ENCODE results near the gene GABRR1. TPM values are rescaled to one million over a fixed set of nuclear protein-coding genes. Genes with fewer than 3 reads are reported as not detected.
A peak's percentile ranks its signal among the peaks of the same experiment; 100 is the strongest.
"Not testable (repeated sequence)": the region's sequence is repeated elsewhere in the genome, so short reads cannot be mapped to it uniquely, and the experiment has no call there.

Gene GABRR1
- total RNA-seq, 1 donor from 2014 or later: not detected

DNA sequence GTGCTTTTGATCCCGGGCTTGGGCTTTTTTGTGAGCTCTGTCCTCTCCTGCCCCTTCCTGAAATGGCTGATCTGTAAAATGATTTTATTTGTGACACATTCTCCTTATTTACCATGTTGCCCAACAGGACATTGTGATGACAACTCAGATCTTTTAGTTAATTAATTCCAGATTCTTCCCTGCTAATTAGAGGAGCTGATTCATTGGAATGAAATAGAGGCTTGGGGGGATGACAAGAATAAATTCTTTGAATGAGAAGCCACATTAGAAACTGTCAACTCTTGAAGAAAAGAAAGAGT, 26.1 kb upstream of the GABRR1 start:
- Mint-ChIP-seq H3K4me1 (ENCODE audit: low read depth) (peaks cover 16% of the 10 kb centered on the region), H3K4me3 (no peak overlapping the region), H3K9me3 (no peaks in the 10 kb centered on the region), H3K27ac (no peak overlapping the region), H3K36me3 (ENCODE audit: low read depth) (no peaks in the 10 kb centered on the region), H3K27me3 (ENCODE audit: insufficient read depth) (peaks cover 14% of the 10 kb centered on the region)
- DNase-seq (ENCODE audit: low spot score): no peak
- intact Hi-C loops (cut with micrococcal nuclease): no loop called here

DNA sequence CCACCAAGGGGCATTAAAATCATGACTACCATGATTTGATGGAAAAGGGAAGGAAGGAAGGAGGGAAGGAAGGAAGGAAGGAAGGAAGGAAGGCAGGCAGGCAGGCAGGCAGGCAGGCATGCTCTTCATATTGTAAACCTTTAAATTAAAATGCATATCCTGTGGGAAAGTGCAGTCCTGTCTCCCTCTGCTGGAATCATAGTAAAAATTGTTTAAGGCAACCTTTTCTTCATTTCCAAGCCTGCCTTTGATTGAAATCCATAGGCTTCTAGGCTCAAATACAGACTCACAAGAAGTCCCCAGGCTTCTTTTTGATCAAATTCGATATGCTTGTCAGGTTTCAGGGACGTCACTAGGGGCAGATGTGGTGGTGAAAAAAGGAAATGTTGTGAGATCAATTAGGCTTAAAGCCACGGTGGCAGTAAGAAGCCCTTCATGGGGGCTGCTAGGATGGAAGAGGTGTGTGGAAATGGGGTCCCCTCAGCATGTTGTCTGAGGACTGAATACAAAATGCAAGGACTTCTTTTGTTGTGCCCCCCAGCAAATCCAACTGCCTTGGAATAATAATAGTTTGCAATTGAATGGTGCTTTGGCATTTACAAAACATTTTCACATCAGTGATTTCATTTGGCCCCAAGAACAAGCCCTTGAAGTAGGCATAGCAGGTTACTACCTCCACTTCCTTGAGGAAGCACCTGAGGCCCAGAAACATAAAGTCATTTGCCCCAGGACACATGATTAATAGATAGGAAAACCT, 25.6 kb upstream of the GABRR1 start:
- Mint-ChIP-seq H3K4me3 (no peak overlapping the region), H3K4me1 (ENCODE audit: low read depth) (peaks cover 16% of the 10 kb centered on the region), H3K27ac (no peak overlapping the region), H3K36me3 (ENCODE audit: low read depth) (no peaks in the 10 kb centered on the region), H3K9me3 (no peaks in the 10 kb centered on the region), H3K27me3 (ENCODE audit: insufficient read depth) (peaks cover 17% of the 10 kb centered on the region)
- intact Hi-C loops (cut with micrococcal nuclease): loop anchor here (1.0 kb wide), 2 partner anchors 120 to 260 kb away; no protein-coding TSS in a partner anchor
- no peak for DNase-seq (ENCODE audit: low spot score)

DNA sequence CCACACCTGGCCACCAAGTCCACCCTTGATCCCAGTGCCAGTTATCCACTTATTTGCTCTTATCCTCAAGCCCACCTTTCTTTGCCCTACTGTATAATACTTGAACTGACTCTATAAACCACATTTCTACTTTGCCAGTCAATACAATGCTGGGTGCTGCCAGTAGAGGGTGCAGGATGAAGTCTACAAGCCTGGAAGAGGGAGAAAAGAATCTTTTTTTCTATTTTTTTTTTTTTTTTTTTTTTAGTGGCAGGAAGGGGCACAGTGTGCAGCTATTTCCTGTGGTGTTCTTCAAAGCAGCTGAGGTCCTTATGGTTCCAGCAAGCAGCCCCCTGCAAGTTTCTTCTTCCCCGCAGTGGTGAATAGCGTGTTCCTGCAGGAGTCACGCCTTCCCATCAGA, 22.2 kb upstream of the GABRR1 start:
- intact Hi-C loops (cut with micrococcal nuclease): no loop called here
- H3K4me3 Mint-ChIP-seq: no peak overlapping the region
- H3K4me1 Mint-ChIP-seq (ENCODE audit: low read depth): peaks cover 16% of the 10 kb centered on the region
- H3K27ac Mint-ChIP-seq: no peak overlapping the region
- H3K36me3 Mint-ChIP-seq (ENCODE audit: low read depth): no peaks in the 10 kb centered on the region
- no peaks in the 10 kb centered on the region for H3K9me3 Mint-ChIP-seq
- DNase-seq (ENCODE audit: low spot score): peak; percentile 8
- peaks cover 14% of the 10 kb centered on the region for H3K27me3 Mint-ChIP-seq (ENCODE audit: insufficient read depth)

DNA sequence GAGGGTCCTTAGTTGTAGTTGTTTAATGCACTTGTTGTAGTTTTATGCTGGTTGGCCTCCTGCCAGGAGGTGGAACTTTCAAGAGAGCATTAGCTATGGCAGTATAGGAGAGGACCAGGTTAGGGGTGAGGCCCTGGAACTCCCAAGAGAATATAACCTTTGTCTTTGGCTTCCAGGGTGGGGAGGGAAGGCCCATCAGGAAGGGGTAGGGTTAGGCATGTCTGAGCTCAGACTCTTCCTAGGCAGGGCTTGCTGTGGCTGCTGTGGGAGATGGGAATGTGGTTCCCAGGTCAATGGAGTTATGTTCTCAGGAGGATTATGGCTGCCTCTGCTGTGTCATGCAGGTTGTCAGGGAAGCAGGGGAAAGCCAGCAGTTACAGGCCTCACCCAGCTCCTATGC, 20.0 kb upstream of the GABRR1 start:
- H3K27ac Mint-ChIP-seq: no peak overlapping the region
- no peaks in the 10 kb centered on the region for H3K9me3 Mint-ChIP-seq
- no peak overlapping the region for H3K4me3 Mint-ChIP-seq
- no peak for DNase-seq (ENCODE audit: low spot score)
- H3K36me3 Mint-ChIP-seq (ENCODE audit: low read depth): no peaks in the 10 kb centered on the region
- peaks cover 20% of the 10 kb centered on the region for H3K4me1 Mint-ChIP-seq (ENCODE audit: low read depth)
- intact Hi-C loops (cut with micrococcal nuclease): no loop called here
- H3K27me3 Mint-ChIP-seq (ENCODE audit: insufficient read depth): peaks cover 15% of the 10 kb centered on the region

DNA sequence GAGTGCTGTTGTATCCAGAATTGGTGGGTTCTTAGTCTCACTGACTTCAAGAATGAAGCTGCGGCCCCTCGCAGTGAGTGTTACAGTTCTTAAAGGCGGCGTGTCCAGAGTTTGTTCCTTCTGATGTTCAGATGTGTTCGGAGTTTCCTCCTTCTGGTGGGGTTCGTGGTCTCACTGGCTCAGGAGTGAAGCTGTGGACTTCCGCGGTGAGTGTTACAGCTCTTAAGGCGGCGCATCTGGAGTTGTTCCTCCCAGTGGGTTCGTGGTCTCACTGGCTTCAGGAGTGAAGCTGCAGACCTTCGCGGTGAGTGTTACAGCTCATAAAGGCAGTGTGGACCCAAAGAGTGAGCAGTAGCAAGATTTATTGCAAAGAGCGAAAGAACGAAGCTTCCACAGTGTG, 16.4 kb upstream of the GABRR1 start:
- intact Hi-C loops (cut with micrococcal nuclease); DNase-seq (ENCODE audit: low spot score); H3K9me3 Mint-ChIP-seq; H3K4me1 Mint-ChIP-seq (ENCODE audit: low read depth); H3K36me3 Mint-ChIP-seq (ENCODE audit: low read depth); H3K27ac Mint-ChIP-seq: not testable (repeated sequence)
- H3K4me3 Mint-ChIP-seq: peak overlapping the region; percentile 47
- peaks cover 19% of the 10 kb centered on the region for H3K27me3 Mint-ChIP-seq (ENCODE audit: insufficient read depth)

DNA sequence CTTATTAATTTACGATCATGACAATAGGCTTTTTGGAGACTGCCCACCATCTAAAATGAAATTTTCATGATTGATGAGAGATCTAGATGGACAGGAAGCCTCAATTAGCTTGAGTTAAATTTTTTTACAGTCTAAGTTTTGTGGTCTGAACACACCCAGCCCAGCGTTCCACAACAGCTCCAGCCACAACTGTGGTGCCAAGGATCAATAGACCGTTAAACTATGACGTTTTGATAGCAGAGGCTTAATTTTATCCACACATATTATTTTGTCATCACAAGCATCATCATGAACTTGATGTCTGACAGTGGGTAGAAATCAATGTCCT, 5.5 kb upstream of the GABRR1 start:
- DNase-seq (ENCODE audit: low spot score): no peak
- H3K4me1 Mint-ChIP-seq (ENCODE audit: low read depth): no peaks in the 10 kb centered on the region
- H3K9me3 Mint-ChIP-seq: no peaks in the 10 kb centered on the region
- no peak overlapping the region for H3K27ac Mint-ChIP-seq
- intact Hi-C loops (cut with micrococcal nuclease): no loop called here
- peaks cover 9% of the 10 kb centered on the region for H3K27me3 Mint-ChIP-seq (ENCODE audit: insufficient read depth)
- no peak overlapping the region for H3K4me3 Mint-ChIP-seq
- no peaks in the 10 kb centered on the region for H3K36me3 Mint-ChIP-seq (ENCODE audit: low read depth)

DNA sequence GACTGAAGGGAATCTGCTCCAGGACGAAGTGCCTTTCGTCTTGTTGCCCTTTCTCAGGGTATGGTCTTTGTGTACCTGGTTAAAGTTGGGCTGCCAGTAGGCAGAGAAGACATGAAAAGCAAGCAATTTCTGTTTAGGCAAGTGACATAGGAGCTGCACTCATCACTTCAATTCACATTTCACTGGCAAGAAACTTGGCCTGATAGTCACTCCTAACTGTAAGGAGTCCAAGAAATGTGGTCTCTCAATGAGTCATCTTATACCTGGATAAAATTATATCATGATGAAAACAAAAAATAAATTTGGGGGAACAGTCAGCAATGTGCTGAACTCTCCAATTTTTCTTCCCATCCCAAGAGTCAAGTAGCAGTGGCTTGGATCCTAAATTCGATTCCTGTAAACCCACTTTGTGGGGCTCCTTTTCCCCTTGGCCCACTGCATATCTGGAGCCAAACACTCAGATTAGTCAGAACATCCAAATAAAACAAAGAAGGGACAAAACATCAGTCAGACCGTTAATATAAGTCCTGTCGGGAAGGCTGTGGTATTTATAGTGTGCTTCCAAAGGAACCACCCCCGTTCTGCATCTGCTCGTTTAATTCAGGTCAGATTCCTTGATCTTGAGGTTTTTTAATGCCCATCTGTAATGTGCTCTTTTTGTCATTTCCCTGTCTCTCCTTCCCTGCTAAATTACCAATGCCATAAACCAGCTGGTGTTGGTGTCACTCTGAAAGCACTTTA, 5.0 kb upstream of the GABRR1 start:
- Mint-ChIP-seq H3K36me3 (ENCODE audit: low read depth) (no peaks in the 10 kb centered on the region), H3K27me3 (ENCODE audit: insufficient read depth) (peaks cover 10% of the 10 kb centered on the region), H3K27ac (no peak overlapping the region), H3K4me3 (no peak overlapping the region), H3K9me3 (no peaks in the 10 kb centered on the region), H3K4me1 (ENCODE audit: low read depth) (no peaks in the 10 kb centered on the region)
- intact Hi-C loops (cut with micrococcal nuclease): no loop called here
- DNase-seq (ENCODE audit: low spot score): no peak

DNA sequence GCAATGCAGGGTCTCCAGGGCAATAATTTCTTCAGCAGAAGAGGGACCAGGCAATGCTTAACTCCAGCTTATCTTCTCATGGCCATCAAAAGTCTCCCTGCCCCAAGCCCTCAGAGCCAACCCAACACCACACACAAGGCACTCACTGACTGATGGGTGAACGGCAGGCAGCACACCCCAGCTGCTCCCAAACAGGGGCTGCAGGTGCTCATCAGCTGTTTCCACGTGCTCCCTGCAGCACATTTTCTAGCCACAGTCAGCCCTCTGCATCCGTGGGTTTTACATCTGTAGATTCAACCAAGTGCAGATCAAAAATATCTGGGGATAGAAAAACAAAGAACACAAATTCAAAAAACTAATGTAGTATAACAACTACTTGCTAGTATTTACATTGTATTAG, 4.0 kb upstream of the GABRR1 start:
- Mint-ChIP-seq H3K27ac (no peak overlapping the region), H3K27me3 (ENCODE audit: insufficient read depth) (peaks cover 13% of the 10 kb centered on the region), H3K9me3 (no peaks in the 10 kb centered on the region), H3K4me3 (no peak overlapping the region), H3K36me3 (ENCODE audit: low read depth) (no peaks in the 10 kb centered on the region), H3K4me1 (ENCODE audit: low read depth) (no peaks in the 10 kb centered on the region)
- DNase-seq (ENCODE audit: low spot score): no peak
- intact Hi-C loops (cut with micrococcal nuclease): no loop called here

DNA sequence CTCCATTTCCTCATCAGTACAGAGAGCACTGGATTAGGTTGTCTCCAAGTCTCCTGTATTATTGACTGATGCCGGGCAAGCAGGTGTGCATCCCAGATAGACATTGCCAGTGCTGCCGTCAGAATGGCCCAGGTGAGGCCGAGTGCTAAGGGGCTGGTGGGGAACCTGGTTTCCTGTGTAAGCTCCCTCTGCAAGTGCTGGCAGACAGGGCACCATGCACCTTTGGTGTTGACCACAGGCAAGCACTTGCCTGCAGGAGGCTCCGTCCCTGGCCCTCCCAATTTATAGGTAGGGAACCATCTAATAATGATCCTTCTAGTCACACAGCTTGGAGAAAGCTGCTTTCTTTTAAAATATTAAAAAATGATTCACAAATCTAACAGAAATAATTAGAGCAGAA, 747 bp downstream of the GABRR1 start:
- no peaks in the 10 kb centered on the region for H3K4me1 Mint-ChIP-seq (ENCODE audit: low read depth)
- H3K36me3 Mint-ChIP-seq (ENCODE audit: low read depth): no peaks in the 10 kb centered on the region
- H3K9me3 Mint-ChIP-seq: no peaks in the 10 kb centered on the region
- H3K27ac Mint-ChIP-seq: no peak overlapping the region
- no peak for DNase-seq (ENCODE audit: low spot score)
- intact Hi-C loops (cut with micrococcal nuclease): no loop called here
- H3K27me3 Mint-ChIP-seq (ENCODE audit: insufficient read depth): peaks cover 21% of the 10 kb centered on the region
- no peak overlapping the region for H3K4me3 Mint-ChIP-seq

DNA sequence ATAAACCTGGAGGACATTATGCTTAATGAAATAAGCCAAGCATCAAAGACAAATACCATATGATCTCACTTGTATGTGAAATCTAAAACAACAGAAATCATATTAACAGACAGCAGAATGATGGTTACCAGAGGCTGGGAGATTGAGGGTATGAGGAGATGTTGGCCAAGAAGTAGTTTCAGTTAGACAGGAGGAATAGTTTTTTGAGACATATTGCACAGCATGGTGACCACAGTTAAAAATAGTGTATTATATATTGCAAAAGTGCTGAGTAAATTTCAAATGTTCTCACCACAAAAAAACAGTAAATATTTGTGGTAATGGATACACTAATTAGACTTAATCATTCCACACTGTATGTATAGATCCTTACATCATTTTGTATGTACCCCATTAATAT, 1.8 kb downstream of the GABRR1 start:
- H3K9me3 Mint-ChIP-seq: no peaks in the 10 kb centered on the region
- peaks cover 21% of the 10 kb centered on the region for H3K27me3 Mint-ChIP-seq (ENCODE audit: insufficient read depth)
- H3K36me3 Mint-ChIP-seq (ENCODE audit: low read depth): no peaks in the 10 kb centered on the region
- H3K4me1 Mint-ChIP-seq (ENCODE audit: low read depth): no peaks in the 10 kb centered on the region
- H3K4me3 Mint-ChIP-seq: no peak overlapping the region
- intact Hi-C loops (cut with micrococcal nuclease): no loop called here
- no peak for DNase-seq (ENCODE audit: low spot score)
- H3K27ac Mint-ChIP-seq: no peak overlapping the region

DNA sequence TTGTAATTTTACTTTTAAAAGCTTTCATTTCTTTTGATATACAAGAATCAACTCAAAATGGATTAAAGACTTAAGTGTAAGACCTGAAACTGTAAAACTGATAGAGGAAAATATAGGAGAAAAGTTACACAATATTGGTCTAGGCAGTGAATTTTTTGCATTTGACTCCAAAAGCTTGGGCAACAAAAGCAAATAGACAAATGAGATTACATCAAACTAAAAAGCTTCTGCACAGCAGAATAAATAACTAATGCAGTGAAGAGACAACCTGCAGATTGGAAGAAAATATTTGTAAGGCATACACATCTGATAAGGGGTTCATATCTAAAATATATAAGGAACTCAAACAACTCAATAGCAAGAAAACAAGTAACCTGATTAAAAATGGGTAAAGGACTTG, 3.0 kb downstream of the GABRR1 start:
- H3K27me3 Mint-ChIP-seq (ENCODE audit: insufficient read depth): peaks cover 21% of the 10 kb centered on the region
- no peak for DNase-seq (ENCODE audit: low spot score)
- no peak overlapping the region for H3K4me3 Mint-ChIP-seq
- no peak overlapping the region for H3K27ac Mint-ChIP-seq
- no peaks in the 10 kb centered on the region for H3K9me3 Mint-ChIP-seq
- no peaks in the 10 kb centered on the region for H3K4me1 Mint-ChIP-seq (ENCODE audit: low read depth)
- intact Hi-C loops (cut with micrococcal nuclease): no loop called here
- H3K36me3 Mint-ChIP-seq (ENCODE audit: low read depth): no peaks in the 10 kb centered on the region

DNA sequence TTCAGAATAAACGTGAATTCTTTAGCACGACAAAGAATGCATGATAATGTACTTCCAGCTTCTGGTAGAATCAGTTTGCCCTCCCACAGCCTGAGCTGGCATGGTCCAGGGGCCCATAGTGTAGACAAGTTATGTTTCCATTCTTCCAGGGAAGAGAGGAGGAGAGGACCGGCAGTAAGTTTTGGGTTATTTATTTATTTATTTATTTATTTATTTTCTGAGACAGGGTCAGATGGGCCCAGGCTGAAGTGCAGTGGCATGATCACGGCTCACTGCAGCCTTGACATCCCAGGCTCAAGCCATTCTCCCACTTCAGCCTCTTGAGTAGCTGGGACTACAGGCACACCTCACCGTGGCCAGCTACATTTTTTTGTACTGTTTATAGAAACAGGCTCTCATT, 4.7 kb downstream of the GABRR1 start:
- Mint-ChIP-seq H3K4me1 (ENCODE audit: low read depth) (no peaks in the 10 kb centered on the region), H3K9me3 (no peaks in the 10 kb centered on the region), H3K36me3 (ENCODE audit: low read depth) (no peaks in the 10 kb centered on the region), H3K27me3 (ENCODE audit: insufficient read depth) (peaks cover 15% of the 10 kb centered on the region), H3K27ac (no peak overlapping the region), H3K4me3 (no peak overlapping the region)
- no peak for DNase-seq (ENCODE audit: low spot score)
- intact Hi-C loops (cut with micrococcal nuclease): no loop called here

DNA sequence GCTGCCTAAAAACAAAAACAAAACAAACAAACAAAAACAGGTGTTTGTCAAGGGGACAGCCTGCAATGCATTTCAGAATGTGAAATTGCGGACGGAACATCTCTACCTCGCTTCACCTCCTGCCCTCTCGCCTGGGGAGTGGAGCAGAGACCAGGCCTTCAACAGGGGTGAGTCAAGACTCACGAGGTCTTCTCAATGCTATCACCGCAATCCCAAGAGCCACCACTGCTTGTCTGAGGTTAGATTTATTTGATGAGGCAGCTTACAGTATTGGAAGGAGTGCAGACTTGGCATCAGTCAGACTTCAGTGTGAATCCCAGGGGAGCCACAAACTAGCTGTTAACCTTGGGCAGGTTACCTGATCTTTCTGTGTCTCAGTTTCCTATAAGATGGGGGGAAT, 7.7 kb downstream of the GABRR1 start:
- no peak overlapping the region for H3K27ac Mint-ChIP-seq
- intact Hi-C loops (cut with micrococcal nuclease): no loop called here
- no peak overlapping the region for H3K4me3 Mint-ChIP-seq
- no peak for DNase-seq (ENCODE audit: low spot score)
- no peaks in the 10 kb centered on the region for H3K36me3 Mint-ChIP-seq (ENCODE audit: low read depth)
- no peaks in the 10 kb centered on the region for H3K4me1 Mint-ChIP-seq (ENCODE audit: low read depth)
- no peaks in the 10 kb centered on the region for H3K27me3 Mint-ChIP-seq (ENCODE audit: insufficient read depth)
- no peaks in the 10 kb centered on the region for H3K9me3 Mint-ChIP-seq

DNA sequence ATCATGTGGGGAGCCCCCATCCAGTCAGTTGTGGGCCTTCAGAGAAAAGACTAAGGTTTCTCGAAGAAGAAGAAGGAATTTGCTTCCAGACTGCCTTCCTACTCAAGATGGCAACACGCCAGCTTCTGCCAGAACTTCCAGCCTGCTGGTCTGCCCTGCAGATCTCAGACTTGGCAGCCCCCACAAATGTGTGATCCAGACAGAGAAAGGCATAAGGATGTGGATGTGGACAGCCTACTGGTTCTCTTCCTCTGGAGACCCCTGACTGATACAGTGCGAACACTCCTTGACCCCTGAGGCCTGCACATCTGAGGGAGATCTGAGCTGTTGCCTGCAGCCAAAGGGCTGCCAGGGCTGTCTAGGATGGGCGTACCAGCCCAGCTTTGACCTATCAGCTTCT, 8.6 kb downstream of the GABRR1 start:
- H3K9me3 Mint-ChIP-seq: no peaks in the 10 kb centered on the region
- no peaks in the 10 kb centered on the region for H3K36me3 Mint-ChIP-seq (ENCODE audit: low read depth)
- intact Hi-C loops (cut with micrococcal nuclease): no loop called here
- no peaks in the 10 kb centered on the region for H3K4me1 Mint-ChIP-seq (ENCODE audit: low read depth)
- no peak overlapping the region for H3K27ac Mint-ChIP-seq
- no peak for DNase-seq (ENCODE audit: low spot score)
- no peaks in the 10 kb centered on the region for H3K27me3 Mint-ChIP-seq (ENCODE audit: insufficient read depth)
- H3K4me3 Mint-ChIP-seq: no peak overlapping the region
